GM19438 (cell line): ENCODE results near the gene MAN2B2.
A peak's percentile ranks its signal among the peaks of the same experiment; 100 is the strongest.

Experiments
- ATAC-seq: cut with Tn5 transposase; IDR thresholded peaks from one replicate; pipeline ENCODE4 v1.9.1; 2021; ENCODE audit warnings: low read depth; ENCODE audit not compliant: unreplicated experiment

Gene MAN2B2

GRCh38 chr4:6566391-6567190 lies 8.4 kb upstream of the MAN2B2 start:
- no peak for ATAC-seq

GRCh38 chr4:6567218-6567617 lies 7.8 kb upstream of the MAN2B2 start:
- ATAC-seq: no peak

GRCh38 chr4:6568148-6568547 lies 6.8 kb upstream of the MAN2B2 start:
- no peak for ATAC-seq

GRCh38 chr4:6568689-6569332 lies 6.2 kb upstream of the MAN2B2 start:
- no peak for ATAC-seq

GRCh38 chr4:6571608-6572007 lies 3.4 kb upstream of the MAN2B2 start:
- ATAC-seq: no peak

- no peak for ATAC-seq
Observed at GRCh38 chr4:6573551-6573950, 1.4 kb upstream of the MAN2B2 start.

GRCh38 chr4:6573986-6574746 lies 823 bp upstream of the MAN2B2 start:
- ATAC-seq: no peak

GRCh38 chr4:6575503-6576240 lies 683 bp downstream of the MAN2B2 start:
- no peak for ATAC-seq

- ATAC-seq: no peak
Observed at GRCh38 chr4:6576512-6576911, 1.5 kb downstream of the MAN2B2 start.

GRCh38 chr4:6576932-6577331 lies 1.9 kb downstream of the MAN2B2 start:
- ATAC-seq: no peak

GRCh38 chr4:6577409-6577808 lies 2.4 kb downstream of the MAN2B2 start:
- ATAC-seq: no peak

GRCh38 chr4:6578221-6578620 lies 3.2 kb downstream of the MAN2B2 start:
- no peak for ATAC-seq

GRCh38 chr4:6580353-6580752 lies 5.4 kb downstream of the MAN2B2 start:
- no peak for ATAC-seq

- no peak for ATAC-seq
Observed at GRCh38 chr4:6581566-6582121, 6.7 kb downstream of the MAN2B2 start.

GRCh38 chr4:6582889-6583490 lies 8.0 kb downstream of the MAN2B2 start:
- ATAC-seq: no peak

GRCh38 chr4:6584865-6585264 lies 9.9 kb downstream of the MAN2B2 start:
- ATAC-seq: no peak

- ATAC-seq: no peak
Observed at GRCh38 chr4:6586715-6587325, 11.8 kb downstream of the MAN2B2 start.

- no peak for ATAC-seq
Observed at GRCh38 chr4:6589444-6589843, 14.5 kb downstream of the MAN2B2 start.

- ATAC-seq: peak; percentile 53
Observed at GRCh38 chr4:6591313-6591712, 16.3 kb downstream of the MAN2B2 start.

- no peak for ATAC-seq
Observed at GRCh38 chr4:6591781-6592180, 16.8 kb downstream of the MAN2B2 start.
